ENCODE measurements around the gene PHGDH. TPM values are rescaled to one million over a fixed set of nuclear protein-coding genes. Genes with fewer than 3 reads are reported as not detected.
A peak's percentile ranks its signal among the peaks of the same experiment; 100 is the strongest.

PHGDH gene
- total and polyA plus RNA-seq, 2 donors (not counting 3 experiments of a cell fraction or from before 2014, with no cell fraction given): 37.9 to 120 TPM

- TF ChIP-seq MAX (IDR thresholded peaks at IDR 0.05; ENCODE audit: insufficient read depth, insufficient read length) (no peak), JUN (IDR thresholded peaks at IDR 0.05; ENCODE audit: borderline replicate concordance, insufficient read depth, insufficient read length, low read depth) (no peak), POLR2AphosphoS5 (IDR thresholded peaks at IDR 0.05; ENCODE audit: insufficient read depth, low read depth, low read length) (no peak)
- no peak overlapping the region for H3K4me3 ChIP-seq (replicated peaks in 1 of 3; ENCODE audit: insufficient read depth in 1 of 3, low read depth in 1 of 3, low read length in 3 of 3)
- H3K27me3 ChIP-seq (ENCODE audit: control insufficient read depth in 2 of 2, insufficient read depth in 2 of 2, low read length in 2 of 2): peaks cover 4% of the 10 kb centered on the region in 2 experiments
- H3K27ac ChIP-seq (ENCODE audit: insufficient read depth, low read depth, low read length): peak overlapping the region; percentile 78
- no peak for FAIRE-seq
- no peaks in the 10 kb centered on the region for H3K79me2 ChIP-seq (ENCODE audit: control insufficient read depth, insufficient read depth, low read length)
- DNase-seq (ENCODE audit: low read depth, low spot score): peak; percentile 60
- H3K9ac ChIP-seq (replicated peaks; ENCODE audit: extremely low read depth, insufficient read depth, low read length): peak overlapping the region; percentile 1
- POLR2A ChIA-PET: interaction anchor here (2.3 kb wide), 1 partner anchor 26 kb away, joined by 20 read pairs; the partner anchor contains the start of gene ZNF697
- H3K9me1 ChIP-seq (replicated peaks; ENCODE audit: control insufficient read depth, extremely low read depth, insufficient read depth, low read length): no peaks in the 10 kb centered on the region
- H3K9me3 ChIP-seq (replicated peaks; ENCODE audit: control insufficient read depth, insufficient read depth, low read length): no peaks in the 10 kb centered on the region
- H3K36me3 ChIP-seq (ENCODE audit: control insufficient read depth in 2 of 2, extremely low read depth in 1 of 2, insufficient read depth in 2 of 2, low read length in 2 of 2): no peaks in the 10 kb centered on the region
- H4K20me1 ChIP-seq (replicated peaks; ENCODE audit: control insufficient read depth, extremely low read depth, insufficient read depth, low read length): no peaks in the 10 kb centered on the region
- intact Hi-C loops (cut with micrococcal nuclease) (loop anchor here (10.0 kb wide), 1 partner anchor 399 kb away; no protein-coding TSS in a partner anchor), dilution Hi-C loops (cut with MboI; ENCODE audit: extremely low pct_ligation_motif_present, low sequenced_read_pairs) (no loop called here)
- CTCF ChIA-PET: interaction anchor here (0.7 to 6.5 kb wide), 18 partner anchors 8 to 70 kb away, joined by 3 to 163 read pairs (median 16); partner anchors contain the start of genes PHGDH and ZNF697
- BruUV-seq (replicated peaks): no TSS peak
- H3K4me1 ChIP-seq (ENCODE audit: control insufficient read depth, extremely low read depth, insufficient read depth, low read length): peaks cover 42% of the 10 kb centered on the region
- H2AFZ ChIP-seq (ENCODE audit: low read depth, low read length): no peak overlapping the region
- H3K4me2 ChIP-seq (ENCODE audit: insufficient read depth, low read length): peak overlapping the region; percentile 86
Measured at GRCh38 chr1:119673171-119673940, 38.4 kb upstream of the PHGDH start.

GRCh38 chr1:119674111-119674526 lies 37.6 kb upstream of the PHGDH start:
- Histone ChIP-seq H3K4me1 (ENCODE audit: control insufficient read depth, extremely low read depth, insufficient read depth, low read length) (peaks cover 42% of the 10 kb centered on the region), H3K4me2 (ENCODE audit: insufficient read depth, low read length) (peak overlapping the region; percentile 86), H3K27ac (ENCODE audit: insufficient read depth, low read depth, low read length) (peak overlapping the region; percentile 78), H3K9me3 (replicated peaks; ENCODE audit: control insufficient read depth, insufficient read depth, low read length) (no peaks in the 10 kb centered on the region), H3K79me2 (ENCODE audit: control insufficient read depth, insufficient read depth, low read length) (no peaks in the 10 kb centered on the region), H3K9me1 (replicated peaks; ENCODE audit: control insufficient read depth, extremely low read depth, insufficient read depth, low read length) (no peaks in the 10 kb centered on the region), H3K36me3 (ENCODE audit: control insufficient read depth in 2 of 2, extremely low read depth in 1 of 2, insufficient read depth in 2 of 2, low read length in 2 of 2) (no peaks in the 10 kb centered on the region), H3K9ac (replicated peaks; ENCODE audit: extremely low read depth, insufficient read depth, low read length) (peak overlapping the region; percentile 58), H3K4me3 (replicated peaks in 1 of 3; ENCODE audit: insufficient read depth in 1 of 3, low read depth in 1 of 3, low read length in 3 of 3) (peak overlapping the region in 1 of 3 experiments; percentile 24), H4K20me1 (replicated peaks; ENCODE audit: control insufficient read depth, extremely low read depth, insufficient read depth, low read length) (no peaks in the 10 kb centered on the region), H2AFZ (ENCODE audit: low read depth, low read length) (peak overlapping the region; percentile 13), H3K27me3 (ENCODE audit: control insufficient read depth in 2 of 2, insufficient read depth in 2 of 2, low read length in 2 of 2) (peaks cover 4 to 6% of the 10 kb centered on the region in 2 experiments)
- intact Hi-C loops (cut with micrococcal nuclease): loop anchor here (10.0 kb wide), 1 partner anchor 399 kb away; no protein-coding TSS in a partner anchor
- TF ChIP-seq EZH2 (IDR thresholded peaks at IDR 0.05; ENCODE audit: borderline replicate concordance, low read depth, low read length, severe bottlenecking) (no peak), GATA2 (IDR thresholded peaks at IDR 0.05; ENCODE audit: insufficient read depth, insufficient read length, low read depth, low read length) (peak; percentile 93), FOS (IDR thresholded peaks at IDR 0.05; ENCODE audit: borderline replicate concordance, insufficient read depth, low read length) (peak; percentile 74), JUN (IDR thresholded peaks at IDR 0.05; ENCODE audit: borderline replicate concordance, insufficient read depth, insufficient read length, low read depth) (peak; percentile 67), MYC (IDR thresholded peaks at IDR 0.05; ENCODE audit: low read depth, low read length) (no peak)
- DNase-seq (ENCODE audit: low read depth, low spot score) (peak; percentile 75), FAIRE-seq (peak; percentile 94)
- ChIA-PET POLR2A (interaction anchor here (0.6 to 2.3 kb wide), 3 partner anchors 27 to 65 kb away, joined by 3 to 20 read pairs (median 4); partner anchors contain the start of gene ZNF697), CTCF (interaction anchor here (1.2 to 6.5 kb wide), 16 partner anchors 9 to 74 kb away, joined by 4 to 163 read pairs (median 20); partner anchors contain the start of genes PHGDH and ZNF697)
- dilution Hi-C loops (cut with MboI; ENCODE audit: extremely low pct_ligation_motif_present, low sequenced_read_pairs): no loop called here
- no TSS peak for BruUV-seq (replicated peaks)
